HepG2 (cell line): ENCODE measurements around the gene HOTAIR. TPM values are rescaled to one million over a fixed set of nuclear protein-coding genes. Genes with fewer than 3 reads are reported as not detected.

Source experiments
- ATAC-seq: fragments of 200-7000 bp; cut with Tn5 transposase; 3 replicates; pipeline ENCODE4 v1.9.1; 2020; ENCODE audit warnings: mild to moderate bottlenecking, moderate library complexity
- BruUV-seq: library from RNA; stranded (reverse); fragments of 400-500 nt; replicated peaks from 2 replicates; lab custom pipeline; 2021; lab: Mats Ljungman, UMichigan
- CTCF ChIA-PET: fragments of 300-600 bp; formaldehyde crosslinking; extraction: SDS; loops from one replicate; lab custom pipeline; 2021; ENCODE audit warnings: low total read pairs, inconsistent platforms, low intra/inter-chr PET ratio; lab: Yijun Ruan, JAX
- POLR2A ChIA-PET: fragments of 350-600 bp; sonication (Branson Sonifier 250); formaldehyde crosslinking; loops from one replicate; lab custom pipeline; 2020; ENCODE audit warnings: antibody characterized with exemption, inconsistent platforms; lab: Yijun Ruan, JAX
- DNase-seq: peaks from one replicate; pipeline ENCODE4 v3.0.0-alpha.2; 2015; ENCODE audit warnings: low spot score
- FAIRE-seq: peaks from 3 replicates; lab custom pipeline; 2011; peaks lifted over from hg19 to GRCh38; lab: Jason Lieb, UNC
- H2AFZ ChIP-seq: one replicate; pipeline ENCODE4 v1.6.1; 2011; ENCODE audit warnings: low read length, inconsistent platforms
- H3K27ac ChIP-seq: fragments of 300-600 bp; 3 replicates; pipeline ENCODE4 v1.8.0; 2011; ENCODE audit warnings: mixed run types, mild to moderate bottlenecking, mixed read lengths, low read length, inconsistent platforms; ENCODE audit not compliant: insufficient read depth; ENCODE audit errors: extremely low read length
- H3K27me3 ChIP-seq, 2 experiments: fragments of 200-600 bp in 1 of 2; 2 replicates in 1 of 2; 3 replicates in 1 of 2; pipeline versions ENCODE4 v1.6.0 to v1.8.0; 2011; ENCODE audit warnings: low read length in 2 of 2, mild to moderate bottlenecking in 2 of 2, moderate library complexity in 2 of 2, inconsistent platforms in 1 of 2; ENCODE audit not compliant: insufficient read depth in 2 of 2, control insufficient read depth in 1 of 2
- H3K36me3 ChIP-seq, 2 experiments: fragments of 200-600 bp in 1 of 2; replicated peaks in 1 of 2; 2 replicates in 1 of 2; 3 replicates in 1 of 2; pipeline versions ENCODE4 v1.5.1 to v1.8.0; 2011; ENCODE audit warnings: low read length in 2 of 2, inconsistent platforms in 1 of 2; ENCODE audit not compliant: insufficient read depth in 2 of 2, control insufficient read depth in 1 of 2
- H3K4me1 ChIP-seq: 2 replicates; pipeline ENCODE4 v1.5.1; 2012; ENCODE audit warnings: low read length, inconsistent platforms; ENCODE audit not compliant: insufficient read depth
- H3K4me2 ChIP-seq: 2 replicates; pipeline ENCODE4 v1.6.0; 2011; ENCODE audit warnings: low read depth, low read length, inconsistent platforms
- H3K4me3 ChIP-seq, 3 experiments: fragments of 200-600 bp in 1 of 3; sonication (generic), shearing (Covaris generic) in 1 of 3; replicated peaks in 1 of 3; 2 replicates each; pipeline ENCODE4 v1.5.1; 2011 to 2016; ENCODE audit warnings: low read length in 3 of 3, inconsistent platforms in 2 of 3, low read depth in 2 of 3, mild to moderate bottlenecking in 2 of 3, control low read depth in 1 of 3, mixed read lengths in 1 of 3; ENCODE audit not compliant: insufficient read depth in 1 of 3
- H3K79me2 ChIP-seq: one replicate; pipeline ENCODE4 v1.6.1; 2011; ENCODE audit warnings: low read length, inconsistent platforms; ENCODE audit not compliant: insufficient read depth
- H3K9ac ChIP-seq: 2 replicates; pipeline ENCODE4 v1.6.0; 2011; ENCODE audit warnings: mild to moderate bottlenecking, low read depth, low read length, inconsistent platforms; ENCODE audit not compliant: insufficient read depth
- H3K9me3 ChIP-seq: 2 replicates; pipeline ENCODE4 v1.5.1; 2012; ENCODE audit warnings: mild to moderate bottlenecking, low read length
- H4K20me1 ChIP-seq: 2 replicates; pipeline ENCODE4 v1.6.0; 2011; ENCODE audit warnings: inconsistent platforms, mild to moderate bottlenecking, low read length, moderate library complexity; ENCODE audit not compliant: insufficient read depth
- AFF4 ChIP-seq: sonication (generic); formaldehyde crosslinking; IDR thresholded peaks from 2 replicates; pipeline ENCODE4 v1.4.0; 2020; ENCODE audit warnings: missing genetic modification reagents
- CREM ChIP-seq, 2 experiments: sonication (generic) in 1 of 2; formaldehyde crosslinking in 1 of 2; IDR thresholded peaks; 2 replicates each; pipeline versions ENCODE4 v1.4.0 to v1.6.1; 2016 to 2020; ENCODE audit warnings: antibody characterized with exemption in 1 of 2, mild to moderate bottlenecking in 1 of 2, missing genetic modification reagents in 1 of 2
- GTF2F1 ChIP-seq: fragments of 150-350 bp; IDR thresholded peaks from 2 replicates; pipeline ENCODE4 v1.6.1; 2014; ENCODE audit warnings: low read length
- HMGA1 ChIP-seq: sonication (generic); formaldehyde crosslinking; conservative IDR thresholded peaks from 2 replicates; pipeline ENCODE4 v1.4.0; 2020; ENCODE audit warnings: missing genetic modification reagents
- HOXA7 ChIP-seq: sonication (generic); formaldehyde crosslinking; IDR thresholded peaks from 2 replicates; pipeline ENCODE4 v1.8.1; 2022; ENCODE audit warnings: mild to moderate bottlenecking, missing genetic modification reagents, moderate library complexity
- IRX3 ChIP-seq: sonication (generic); formaldehyde crosslinking; IDR thresholded peaks from 2 replicates; pipeline ENCODE4 v1.8.1; 2023; ENCODE audit warnings: mild to moderate bottlenecking, low read depth, missing genetic modification reagents, borderline replicate concordance
- MAFF ChIP-seq: IDR thresholded peaks from 2 replicates; pipeline ENCODE4 v1.6.1; 2011; ENCODE audit warnings: low read depth, low read length, improper control_type of control experiment
- MEF2D ChIP-seq: sonication (generic); formaldehyde crosslinking; IDR thresholded peaks from 2 replicates; pipeline ENCODE4 v1.5.1; 2020; ENCODE audit warnings: mild to moderate bottlenecking, missing genetic modification reagents
- ZNF235 ChIP-seq: sonication (generic); formaldehyde crosslinking; IDR thresholded peaks from 2 replicates; pipeline ENCODE4 v1.8.1; 2023; ENCODE audit warnings: mild to moderate bottlenecking, missing genetic modification reagents, borderline replicate concordance
- ZNF460 ChIP-seq: sonication (generic); formaldehyde crosslinking; IDR thresholded peaks from 2 replicates; pipeline ENCODE4 v1.5.1; 2020; ENCODE audit warnings: missing genetic modification reagents, mild to moderate bottlenecking, borderline replicate concordance
- ZNF660 ChIP-seq: sonication (generic); formaldehyde crosslinking; IDR thresholded peaks from 2 replicates; pipeline ENCODE4 v1.5.1; 2020; ENCODE audit warnings: mild to moderate bottlenecking, low read depth, missing genetic modification reagents, borderline replicate concordance
- ZNF747 ChIP-seq: sonication (generic); formaldehyde crosslinking; IDR thresholded peaks from 2 replicates; pipeline ENCODE4 v1.8.1; 2023; ENCODE audit warnings: missing genetic modification reagents, mild to moderate bottlenecking, borderline replicate concordance
- WGBS: methylation state at CpG from one replicate; pipeline ENCODE4 v1.1.6; 2017; ENCODE audit warnings: low lambda C conversion rate; 5-methylcytosine and 5-hydroxymethylcytosine counted together
- in situ Hi-C: cut with HindIII; loops from 2 replicates; pipeline ENCODE4 v1.10.0; 2017; ENCODE audit warnings: low pct_unique_long_range_greater_than_20kb; ENCODE audit not compliant: extremely low pct_ligation_motif_present
- intact Hi-C: fragments of 100-400 bp; cut with micrococcal nuclease; formaldehyde crosslinking; loops from one replicate; pipeline ENCODE4 v1.10.0; 2022; ENCODE audit not compliant: unreplicated experiment
- polyA plus RNA-seq, 8 experiments: library from polyadenylated mRNA; depleted of rRNA in 3 of 8; stranded (reverse) in 7 of 8; unstranded in 1 of 8; fragments of >200 nt; fragmentation: Illumina TruSeq in 4 of 8; extraction: Trizol in 4 of 8; gene quantifications; 2 replicates each; pipeline versions ENCODE4 v1.2.1 to v1.2.3, GENCODE V29; 2011 to 2016; ENCODE audit warnings: low read depth in 4 of 8, missing spikeins in 1 of 8, mixed read lengths in 1 of 8; ENCODE audit not compliant: insufficient read depth in 1 of 8
- total RNA-seq, 5 experiments: library from RNA; depleted of rRNA; stranded (reverse); fragments of >200 nt; fragmentation: Illumina TruSeq; extraction: Trizol; gene quantifications; 2 replicates each; pipeline ENCODE4 v1.2.3, GENCODE V29; 2016; ENCODE audit warnings: low read depth in 1 of 5
- TF ChIP-seq, protein P1 (sequence below): sonication (generic); formaldehyde crosslinking; IDR thresholded peaks from 2 replicates; pipeline ENCODE4 v1.5.1; 2020; ENCODE audit warnings: missing genetic modification reagents, mild to moderate bottlenecking, borderline replicate concordance

HOTAIR gene
- total and polyA plus RNA-seq, 2 of the 13 experiments (the other 11 are each of a cell fraction or from before 2014, with no cell fraction given) = not detected

DNA sequence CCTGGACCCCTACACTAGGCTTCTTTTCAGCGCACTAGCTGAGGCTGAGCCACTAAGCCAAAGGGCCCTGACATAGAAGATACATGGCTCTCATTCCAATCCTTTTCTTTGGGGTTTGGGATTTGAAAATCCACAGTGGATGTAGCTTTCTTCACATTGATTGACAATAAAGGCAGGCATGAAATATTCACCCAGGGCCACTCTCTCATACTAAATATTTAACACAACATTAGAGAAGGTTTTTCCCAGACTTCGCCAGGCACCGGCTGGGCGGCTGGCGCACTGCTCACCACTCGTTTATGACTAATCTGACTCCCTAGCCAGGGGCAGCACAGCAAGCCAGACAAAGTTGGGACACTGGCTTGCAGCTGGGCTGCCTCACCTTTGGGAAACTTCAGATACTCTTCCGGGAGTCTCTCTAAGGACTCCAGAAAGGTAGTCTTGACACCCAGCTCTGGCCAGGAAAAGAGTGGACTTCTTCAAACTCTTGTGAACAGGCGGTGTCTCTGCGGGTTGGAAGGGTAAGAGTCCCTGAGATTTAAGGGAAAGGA, 2.5 kb downstream of the HOTAIR start:
- ChIA-PET CTCF (no interaction called here), POLR2A (no interaction called here)
- no peak overlapping the region for H2AFZ ChIP-seq
- H3K4me3 ChIP-seq = no peak overlapping the region
- intact Hi-C loops = no loop called here
- BruUV-seq = no TSS peak
- no peaks in the 10 kb centered on the region for H3K79me2 ChIP-seq
- WGBS = 62% methylated on average over 9 of the region's 9 CpGs
- ATAC-seq (no peak), DNase-seq (no peak), FAIRE-seq (no peak)
- H3K9ac ChIP-seq = no peak overlapping the region
- H4K20me1 ChIP-seq = no peaks in the 10 kb centered on the region
- H3K27me3 ChIP-seq = peaks cover 14 to 95% of the 10 kb centered on the region in 2 experiments
- no peak for TF ChIP-seq HMGA1 (CRISPR knock-in tag)
- TF ChIP-seq AFF4 (CRISPR knock-in tag) = no peak
- TF ChIP-seq ZNF235 (CRISPR knock-in tag) = no peak
- TF ChIP-seq GTF2F1 = no peak
- TF ChIP-seq ZNF747 (CRISPR knock-in tag) = no peak
- no peak for TF ChIP-seq CREM (IDR thresholded peaks at IDR 0.05)
- TF ChIP-seq CREM (CRISPR knock-in tag; IDR thresholded peaks at IDR 0.05) = no peak
- TF ChIP-seq ZNF660 (CRISPR knock-in tag) = no peak
- TF ChIP-seq HOXA7 = no peak
- TF ChIP-seq ZNF460 (CRISPR knock-in tag) = no peak
- no peak for TF ChIP-seq IRX3
- TF ChIP-seq, protein P1, sequence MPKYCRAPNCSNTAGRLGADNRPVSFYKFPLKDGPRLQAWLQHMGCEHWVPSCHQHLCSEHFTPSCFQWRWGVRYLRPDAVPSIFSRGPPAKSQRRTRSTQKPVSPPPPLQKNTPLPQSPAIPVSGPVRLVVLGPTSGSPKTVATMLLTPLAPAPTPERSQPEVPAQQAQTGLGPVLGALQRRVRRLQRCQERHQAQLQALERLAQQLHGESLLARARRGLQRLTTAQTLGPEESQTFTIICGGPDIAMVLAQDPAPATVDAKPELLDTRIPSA (CRISPR knock-in tag) = no peak
- TF ChIP-seq MAFF = no peak
- TF ChIP-seq MEF2D (CRISPR knock-in tag) = no peak
- no peaks in the 10 kb centered on the region for H3K36me3 ChIP-seq
- in situ Hi-C loops = no loop called here
- no peaks in the 10 kb centered on the region for H3K9me3 ChIP-seq
- H3K4me2 ChIP-seq = no peak overlapping the region
- no peak overlapping the region for H3K27ac ChIP-seq
- peaks cover 14% of the 10 kb centered on the region for H3K4me1 ChIP-seq
